LoVo (cell line): ENCODE data around the gene CEP68.
"Not testable (repeated sequence)": the region's sequence is repeated elsewhere in the genome, so short reads cannot be mapped to it uniquely, and the experiment has no call there.

ENCODE experiments used
- DNase-seq: peaks from one replicate; pipeline ENCODE4 v3.0.0-alpha.2; 2016; ENCODE audit warnings: low spot score

The CEP68 gene

GRCh38 chr2:65079017-65079416 lies 22.8 kb downstream of the CEP68 start:
- no peak for DNase-seq

- no peak for DNase-seq
Measured at GRCh38 chr2:65081232-65081685, 25.0 kb downstream of the CEP68 start.

- DNase-seq = no peak
Measured at GRCh38 chr2:65085148-65085547, 28.9 kb downstream of the CEP68 start.

GRCh38 chr2:65092791-65093190 lies 36.6 kb downstream of the CEP68 start:
- no peak for DNase-seq

GRCh38 chr2:65093211-65093610 lies 37.0 kb downstream of the CEP68 start:
- no peak for DNase-seq

GRCh38 chr2:65096948-65097347 lies 40.7 kb downstream of the CEP68 start:
- no peak for DNase-seq

- no peak for DNase-seq
Measured at GRCh38 chr2:65097844-65098243, 41.6 kb downstream of the CEP68 start.

- no peak for DNase-seq
Measured at GRCh38 chr2:65098741-65099140, 42.5 kb downstream of the CEP68 start.

- DNase-seq = no peak
Measured at GRCh38 chr2:65101071-65101470, 44.9 kb downstream of the CEP68 start.

- DNase-seq = no peak
Measured at GRCh38 chr2:65103013-65103715, 46.9 kb downstream of the CEP68 start.

GRCh38 chr2:65107530-65107929 lies 51.3 kb downstream of the CEP68 start:
- DNase-seq = no peak

GRCh38 chr2:65108780-65109179 lies 52.6 kb downstream of the CEP68 start:
- no peak for DNase-seq

GRCh38 chr2:65112633-65113032 lies 56.4 kb downstream of the CEP68 start:
- no peak for DNase-seq

- DNase-seq = no peak
Measured at GRCh38 chr2:65113229-65113628, 57.0 kb downstream of the CEP68 start.

GRCh38 chr2:65113816-65114215 lies 57.6 kb downstream of the CEP68 start:
- no peak for DNase-seq

- no peak for DNase-seq
Measured at GRCh38 chr2:65114921-65115320, 58.7 kb downstream of the CEP68 start.

- DNase-seq = no peak
Measured at GRCh38 chr2:65116645-65117044, 60.4 kb downstream of the CEP68 start.

GRCh38 chr2:65120990-65121693 lies 64.9 kb downstream of the CEP68 start:
- DNase-seq = no peak

GRCh38 chr2:65122313-65122712 lies 66.1 kb downstream of the CEP68 start:
- no peak for DNase-seq

- not testable (repeated sequence) for DNase-seq
Measured at GRCh38 chr2:65125457-65125856, 69.2 kb downstream of the CEP68 start.

- no peak for DNase-seq
Measured at GRCh38 chr2:65128297-65129190, 72.3 kb downstream of the CEP68 start.

- no peak for DNase-seq
Measured at GRCh38 chr2:65129286-65129825, 73.1 kb downstream of the CEP68 start.
